HL-60 (cell line): ENCODE results near the gene SMYD2.

Source experiments
- DNase-seq, 2 experiments: peaks; one replicate each; pipeline ENCODE4 v3.0.0-alpha.2; 2010 to 2020; ENCODE audit warnings: low read depth in 1 of 2, low spot score in 1 of 2
- H3K27ac ChIP-seq: fragments of 250-450 bp; sonication (Bioruptor Pico); replicated peaks from 2 replicates; pipeline ENCODE4 v1.5.1; 2020; ENCODE audit warnings: mild to moderate bottlenecking, moderate library complexity
- H3K27me3 ChIP-seq: fragments of 250-450 bp; sonication (Bioruptor Pico); 2 replicates; pipeline ENCODE4 v1.5.1; 2021; ENCODE audit warnings: mild to moderate bottlenecking, moderate library complexity; ENCODE audit not compliant: insufficient read depth, poor library complexity, severe bottlenecking
- H3K4me3 ChIP-seq: replicated peaks from 2 replicates; pipeline ENCODE4 v1.5.1; 2011; ENCODE audit warnings: mild to moderate bottlenecking, control low read depth, low read length; ENCODE audit not compliant: insufficient read depth
- CTCF ChIP-seq: IDR thresholded peaks from one replicate; pipeline ENCODE4 v1.5.1; 2011; ENCODE audit warnings: low read length, control low read depth, inconsistent platforms; ENCODE audit not compliant: insufficient read depth
- GABPA ChIP-seq: IDR thresholded peaks from 2 replicates; pipeline ENCODE4 v1.6.1; 2012; ENCODE audit warnings: low read depth
- POLR2AphosphoS5 ChIP-seq: IDR thresholded peaks from 2 replicates; pipeline ENCODE4 v1.6.1; 2012; ENCODE audit warnings: low read depth
- REST ChIP-seq: IDR thresholded peaks from 2 replicates; pipeline ENCODE4 v1.6.1; 2012; ENCODE audit warnings: low read depth; ENCODE audit not compliant: insufficient replicate concordance
- SPI1 ChIP-seq: IDR thresholded peaks from 2 replicates; pipeline ENCODE4 v1.6.1; 2012; ENCODE audit warnings: low read depth, mild to moderate bottlenecking, borderline replicate concordance

SMYD2 gene

GRCh38 chr1:214264976-214265375 is 16.0 kb upstream of the SMYD2 start:
- H3K27ac ChIP-seq: no peak overlapping the region
- TF ChIP-seq GABPA (no peak), SPI1 (no peak), POLR2AphosphoS5 (no peak), CTCF (no peak), REST (no peak)
- DNase-seq: no peak
- H3K4me3 ChIP-seq: no peak overlapping the region
- peaks cover 40% of the 10 kb centered on the region for H3K27me3 ChIP-seq

GRCh38 chr1:214270097-214270650 is 10.8 kb upstream of the SMYD2 start:
- Histone ChIP-seq H3K27ac (no peak overlapping the region), H3K27me3 (peaks cover 25% of the 10 kb centered on the region), H3K4me3 (no peak overlapping the region)
- TF ChIP-seq REST (no peak), POLR2AphosphoS5 (no peak), CTCF (no peak), GABPA (no peak)
- no peak for DNase-seq

- TF ChIP-seq CTCF (no peak), SPI1 (no peak), REST (no peak), POLR2AphosphoS5 (no peak), GABPA (no peak)
- H3K27ac ChIP-seq: no peak overlapping the region
- H3K4me3 ChIP-seq: no peak overlapping the region
- peaks cover 19% of the 10 kb centered on the region for H3K27me3 ChIP-seq
- DNase-seq: no peak
These were observed 9.6 kb upstream of the SMYD2 start for GRCh38 chr1:214271174-214271858.
